GM12801 (cell line): Measurements from ENCODE around the gene MFAP3.

Source experiments
- TF ChIP-seq, protein P1 (sequence below): IDR thresholded peaks from one replicate; pipeline ENCODE4 v1.5.1; 2011; ENCODE audit warnings: control low read depth; ENCODE audit not compliant: insufficient read length; ENCODE audit errors: extremely low read depth

The MFAP3 gene

DNA sequence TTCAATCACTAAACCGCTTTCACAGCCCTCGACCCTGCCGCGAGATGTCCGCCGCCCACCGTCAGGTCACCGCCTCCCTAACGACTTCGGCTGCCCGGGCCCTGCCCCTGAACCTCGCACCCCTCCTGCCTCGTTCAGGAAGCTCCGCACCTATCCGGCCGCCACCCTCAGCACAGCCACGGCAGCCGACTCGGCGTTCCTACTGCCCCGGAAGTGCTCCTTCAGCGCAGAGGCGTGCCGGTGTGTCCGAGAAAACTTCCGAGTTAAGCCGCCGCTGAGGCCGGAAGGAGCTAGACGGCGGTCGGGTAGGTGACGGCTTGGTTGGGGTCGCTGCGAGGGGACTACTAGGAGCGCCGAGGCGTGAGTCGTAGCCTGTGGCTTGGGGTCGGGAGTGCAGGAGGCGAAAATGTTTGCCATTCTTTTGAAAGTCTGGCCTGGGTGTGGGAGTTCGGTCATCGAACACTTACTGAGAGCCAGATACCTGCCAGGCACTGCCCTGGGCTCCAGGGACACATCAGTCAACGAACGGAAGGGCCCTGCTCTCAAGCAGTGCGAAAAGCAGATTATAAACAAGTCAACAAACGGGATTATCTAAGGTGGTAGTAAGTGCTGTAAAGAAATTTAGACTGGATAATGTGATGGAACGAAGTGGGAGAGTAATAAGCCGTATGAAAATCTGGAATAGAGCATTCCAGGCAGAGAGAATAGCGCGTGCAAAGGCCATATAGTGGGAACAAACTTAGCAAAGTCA lies at the start of gene MFAP3, which contains the start of gene FAM114A2:
TSS of gene MFAP3 (plus strand) at position 261 of the 751 bp plus-strand sequence. CDS start 10,756 bp downstream, outside the sequence.
TSS of gene FAM114A2 (minus strand) at position 204 of the 751 bp plus-strand sequence. CDS start 3,957 bp downstream, outside the sequence.
- TF ChIP-seq, protein P1, sequence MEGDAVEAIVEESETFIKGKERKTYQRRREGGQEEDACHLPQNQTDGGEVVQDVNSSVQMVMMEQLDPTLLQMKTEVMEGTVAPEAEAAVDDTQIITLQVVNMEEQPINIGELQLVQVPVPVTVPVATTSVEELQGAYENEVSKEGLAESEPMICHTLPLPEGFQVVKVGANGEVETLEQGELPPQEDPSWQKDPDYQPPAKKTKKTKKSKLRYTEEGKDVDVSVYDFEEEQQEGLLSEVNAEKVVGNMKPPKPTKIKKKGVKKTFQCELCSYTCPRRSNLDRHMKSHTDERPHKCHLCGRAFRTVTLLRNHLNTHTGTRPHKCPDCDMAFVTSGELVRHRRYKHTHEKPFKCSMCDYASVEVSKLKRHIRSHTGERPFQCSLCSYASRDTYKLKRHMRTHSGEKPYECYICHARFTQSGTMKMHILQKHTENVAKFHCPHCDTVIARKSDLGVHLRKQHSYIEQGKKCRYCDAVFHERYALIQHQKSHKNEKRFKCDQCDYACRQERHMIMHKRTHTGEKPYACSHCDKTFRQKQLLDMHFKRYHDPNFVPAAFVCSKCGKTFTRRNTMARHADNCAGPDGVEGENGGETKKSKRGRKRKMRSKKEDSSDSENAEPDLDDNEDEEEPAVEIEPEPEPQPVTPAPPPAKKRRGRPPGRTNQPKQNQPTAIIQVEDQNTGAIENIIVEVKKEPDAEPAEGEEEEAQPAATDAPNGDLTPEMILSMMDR = no peak

DNA sequence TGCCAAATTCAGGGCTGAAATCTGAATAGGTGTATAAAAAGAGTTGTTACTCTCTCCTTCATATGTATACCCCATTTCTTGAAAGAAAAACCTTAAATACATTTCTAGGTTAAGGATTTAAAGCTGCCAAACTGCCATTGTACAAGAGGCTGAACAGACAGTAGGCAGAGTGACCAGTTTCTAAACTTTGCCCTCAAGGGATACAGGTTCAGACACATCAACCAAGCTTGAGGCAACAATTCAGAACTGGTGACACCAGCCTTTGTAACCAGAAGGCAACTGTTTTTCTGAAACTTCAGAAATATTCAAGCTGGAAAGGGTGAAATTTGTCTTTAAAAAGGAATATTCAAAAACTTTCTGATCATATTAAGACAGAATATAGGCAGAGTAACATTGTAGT lies 47.6 kb upstream of the MFAP3 start:
- TF ChIP-seq, protein P1 = no peak

DNA sequence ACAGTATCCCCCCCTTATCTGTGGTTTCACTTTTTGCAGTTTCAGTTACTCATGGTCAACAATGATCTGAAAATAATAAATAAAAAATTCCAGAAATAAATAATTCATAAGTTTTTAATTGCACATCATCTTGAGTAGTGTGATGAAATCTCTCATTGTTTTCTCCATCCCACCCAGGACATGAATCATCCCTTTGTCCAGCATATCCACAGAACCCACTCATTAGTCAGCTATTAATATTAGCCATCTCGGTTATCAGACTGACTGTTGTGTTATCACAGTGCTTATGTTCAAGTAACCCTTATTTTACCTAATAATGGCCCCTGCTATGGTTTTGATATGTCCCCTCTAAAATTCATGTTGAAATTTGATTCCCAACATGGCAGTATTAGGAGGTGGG lies 40.8 kb upstream of the MFAP3 start:
- TF ChIP-seq, protein P1 = no peak

DNA sequence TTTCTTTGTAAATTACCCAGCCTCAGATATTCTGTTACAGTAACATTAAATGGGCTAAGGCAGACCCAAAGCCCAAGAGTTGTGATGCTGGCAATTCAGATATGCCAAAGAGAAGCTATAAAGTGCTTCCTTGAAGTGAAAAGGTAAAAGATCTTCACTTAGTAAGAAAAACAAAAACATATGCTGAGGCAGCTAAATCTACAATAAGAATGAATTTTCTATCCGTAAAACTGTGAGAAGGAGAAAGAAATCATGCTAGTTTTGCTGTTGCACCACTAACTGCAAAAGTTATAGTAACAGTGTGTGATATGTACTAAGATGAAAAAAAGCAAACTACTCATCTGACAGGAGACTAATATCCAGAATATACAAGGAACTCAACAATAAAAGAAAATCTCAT lies 40.0 kb upstream of the MFAP3 start:
- TF ChIP-seq, protein P1 = no peak

DNA sequence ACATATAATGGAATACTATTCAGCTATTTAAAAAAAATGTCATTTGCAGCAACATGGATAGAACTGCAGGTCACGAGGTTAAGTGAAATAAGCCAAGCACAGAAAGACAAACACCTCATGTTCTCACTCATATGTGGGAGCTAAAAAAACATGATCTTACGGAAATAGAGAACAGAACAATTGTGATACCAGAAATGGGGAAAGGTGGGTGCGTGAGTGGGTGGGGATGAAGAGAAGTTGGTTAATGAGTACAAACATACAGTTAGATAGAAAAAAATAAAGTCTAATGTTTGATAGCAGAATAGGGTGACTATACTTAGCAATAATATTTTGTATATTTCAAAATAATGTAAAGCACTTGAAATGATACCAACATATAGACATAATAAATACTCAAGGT lies 38.8 kb upstream of the MFAP3 start:
- TF ChIP-seq, protein P1 = no peak

DNA sequence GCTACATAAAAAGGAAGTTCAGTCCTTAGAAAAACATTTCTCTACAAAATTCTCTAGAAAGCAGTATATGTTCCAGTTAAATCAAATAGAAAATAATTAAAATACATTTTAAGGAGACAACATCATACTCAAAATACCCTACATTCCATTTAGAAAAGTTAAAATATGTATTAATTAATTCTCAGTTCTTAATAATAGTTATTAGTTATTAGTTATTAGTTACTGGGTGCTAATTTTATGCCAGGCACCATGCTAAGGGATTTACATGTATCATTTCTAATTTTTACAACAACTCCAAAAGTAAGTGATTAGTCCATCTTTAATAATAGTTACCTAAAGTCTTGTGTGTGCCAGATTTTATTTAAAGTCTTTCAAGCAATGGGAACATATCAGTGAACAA lies 38.1 kb upstream of the MFAP3 start:
- TF ChIP-seq, protein P1 = no peak

DNA sequence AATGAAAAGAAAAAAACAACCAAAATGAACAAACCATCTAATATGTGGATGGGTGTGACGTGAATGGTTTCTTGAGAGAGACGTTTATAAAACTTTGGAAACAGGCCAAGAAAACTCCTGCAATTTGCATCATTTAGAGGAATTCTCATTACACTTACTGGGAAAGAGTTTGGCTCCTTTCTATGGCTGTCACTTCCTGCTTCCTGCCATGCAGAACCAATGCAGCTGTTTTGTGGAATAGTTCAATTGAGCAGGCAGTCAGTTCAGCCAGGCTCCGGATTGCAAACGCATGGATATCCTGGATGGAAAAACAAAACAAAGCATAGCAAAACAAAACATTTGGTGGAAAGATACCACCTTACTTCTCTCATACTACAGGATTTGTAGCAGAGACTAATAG lies 36.7 kb upstream of the MFAP3 start:
- TF ChIP-seq, protein P1 = no peak
